ENCODE results near the gene CXCL13.

CXCL13 gene

GRCh38 chr4:77624213-77624612, 18.6 kb downstream of the CXCL13 start:
- no peak for TF ChIP-seq CTCF (conservative IDR thresholded peaks at IDR 0.05)
- H3K27ac ChIP-seq, result no peak overlapping the region

GRCh38 chr4:77625485-77625884, 19.9 kb downstream of the CXCL13 start:
- no peak overlapping the region for H3K27ac ChIP-seq
- no peak for TF ChIP-seq CTCF (conservative IDR thresholded peaks at IDR 0.05)

- no peak overlapping the region for H3K27ac ChIP-seq
- TF ChIP-seq CTCF (conservative IDR thresholded peaks at IDR 0.05), result no peak
These were observed 24.3 kb downstream of the CXCL13 start for GRCh38 chr4:77629885-77630284.

GRCh38 chr4:77631276-77631675, 25.7 kb downstream of the CXCL13 start:
- TF ChIP-seq CTCF (conservative IDR thresholded peaks at IDR 0.05), result no peak

GRCh38 chr4:77634132-77634785, 28.6 kb downstream of the CXCL13 start:
- TF ChIP-seq CTCF (conservative IDR thresholded peaks at IDR 0.05), result no peak
- no peak overlapping the region for H3K27ac ChIP-seq

More at GRCh38 chr4:77631276-77631675, 25.7 kb downstream of the CXCL13 start:
- no peak overlapping the region for H3K27ac ChIP-seq

GRCh38 chr4:77635246-77635645, 29.6 kb downstream of the CXCL13 start:
- TF ChIP-seq CTCF (conservative IDR thresholded peaks at IDR 0.05), result no peak
- H3K27ac ChIP-seq, result no peak overlapping the region

GRCh38 chr4:77635876-77636275, 30.3 kb downstream of the CXCL13 start:
- H3K27ac ChIP-seq, result no peak overlapping the region
- no peak for TF ChIP-seq CTCF (conservative IDR thresholded peaks at IDR 0.05)

Data from VCaP (cell line).